ENCODE results near the gene NXF2B. TPM values are rescaled to one million over a fixed set of nuclear protein-coding genes. Genes with fewer than 3 reads are reported as not detected.
A peak's percentile ranks its signal among the peaks of the same experiment; 100 is the strongest.
"Not testable (repeated sequence)": the region's sequence is repeated elsewhere in the genome, so short reads cannot be mapped to it uniquely, and the experiment has no call there.

The NXF2B gene
- total RNA-seq = not detected

- H3K4me3 Mint-ChIP-seq; intact Hi-C loops (cut with micrococcal nuclease); H3K9me3 Mint-ChIP-seq; DNase-seq; POLR2A ChIA-PET; H3K36me3 Mint-ChIP-seq; CTCF ChIA-PET; H3K27ac Mint-ChIP-seq; H3K4me1 Mint-ChIP-seq (ENCODE audit: low read depth); H3K27me3 Mint-ChIP-seq: not testable (repeated sequence)
These were observed at the start of gene NXF2B for GRCh38 chrX:102439908-102440307. Gene NXF2B (minus strand): TSS chrX:102440008. CDS start chrX:102380036, 59,972 bp downstream.

- H3K36me3 Mint-ChIP-seq; H3K27me3 Mint-ChIP-seq; POLR2A ChIA-PET; H3K4me3 Mint-ChIP-seq; DNase-seq; intact Hi-C loops (cut with micrococcal nuclease); H3K27ac Mint-ChIP-seq; H3K4me1 Mint-ChIP-seq (ENCODE audit: low read depth); H3K9me3 Mint-ChIP-seq; CTCF ChIA-PET: not testable (repeated sequence)
These were observed 39.0 kb upstream of the NXF2B start for GRCh38 chrX:102478765-102479164.

- intact Hi-C loops (cut with micrococcal nuclease); CTCF ChIA-PET; DNase-seq; POLR2A ChIA-PET; H3K27me3 Mint-ChIP-seq; H3K4me1 Mint-ChIP-seq (ENCODE audit: low read depth); H3K4me3 Mint-ChIP-seq; H3K9me3 Mint-ChIP-seq; H3K27ac Mint-ChIP-seq; H3K36me3 Mint-ChIP-seq: not testable (repeated sequence)
These were observed 32.0 kb upstream of the NXF2B start, which contains the start of gene TCP11X2 for GRCh38 chrX:102471762-102472220. Gene TCP11X2 (minus strand): TSS chrX:102471812.

GRCh38 chrX:102470215-102470614 is 30.4 kb upstream of the NXF2B start:
- H3K4me3 Mint-ChIP-seq; H3K4me1 Mint-ChIP-seq (ENCODE audit: low read depth); H3K27ac Mint-ChIP-seq; H3K9me3 Mint-ChIP-seq; POLR2A ChIA-PET; DNase-seq; H3K27me3 Mint-ChIP-seq; intact Hi-C loops (cut with micrococcal nuclease); CTCF ChIA-PET; H3K36me3 Mint-ChIP-seq: not testable (repeated sequence)

GRCh38 chrX:102458615-102459014 is 18.8 kb upstream of the NXF2B start:
- H3K4me1 Mint-ChIP-seq (ENCODE audit: low read depth); H3K36me3 Mint-ChIP-seq; DNase-seq; POLR2A ChIA-PET; H3K27ac Mint-ChIP-seq; CTCF ChIA-PET; H3K9me3 Mint-ChIP-seq; intact Hi-C loops (cut with micrococcal nuclease); H3K27me3 Mint-ChIP-seq; H3K4me3 Mint-ChIP-seq: not testable (repeated sequence)

- intact Hi-C loops (cut with micrococcal nuclease); H3K4me1 Mint-ChIP-seq (ENCODE audit: low read depth); H3K4me3 Mint-ChIP-seq; DNase-seq; H3K27ac Mint-ChIP-seq; H3K27me3 Mint-ChIP-seq; H3K9me3 Mint-ChIP-seq; POLR2A ChIA-PET; H3K36me3 Mint-ChIP-seq; CTCF ChIA-PET: not testable (repeated sequence)
These were observed 25.3 kb downstream of the NXF2B start for GRCh38 chrX:102414493-102414892.

- H3K27me3 Mint-ChIP-seq = peaks cover 3% of the 10 kb centered on the region
- no peaks in the 10 kb centered on the region for H3K36me3 Mint-ChIP-seq
- H3K27ac Mint-ChIP-seq = no peak overlapping the region
- CTCF ChIA-PET = interaction anchor here (0.9 to 1.0 kb wide), 2 partner anchors 192 to 278 kb away, joined by 3 to 4 read pairs; no protein-coding TSS in a partner anchor
- H3K4me1 Mint-ChIP-seq (ENCODE audit: low read depth) = no peaks in the 10 kb centered on the region
- intact Hi-C loops (cut with micrococcal nuclease) = no loop called here
- POLR2A ChIA-PET = no interaction called here
- no peak overlapping the region for H3K4me3 Mint-ChIP-seq
- H3K9me3 Mint-ChIP-seq = no peaks in the 10 kb centered on the region
- peak; percentile 66 for DNase-seq
These were observed 93.9 kb downstream of the NXF2B start for GRCh38 chrX:102345916-102346315.

- H3K9me3 Mint-ChIP-seq = no peaks in the 10 kb centered on the region
- H3K4me1 Mint-ChIP-seq (ENCODE audit: low read depth) = no peaks in the 10 kb centered on the region
- intact Hi-C loops (cut with micrococcal nuclease) = no loop called here
- H3K36me3 Mint-ChIP-seq = no peaks in the 10 kb centered on the region
- no peak overlapping the region for H3K27ac Mint-ChIP-seq
- no peak for DNase-seq
- H3K27me3 Mint-ChIP-seq = no peaks in the 10 kb centered on the region
- H3K4me3 Mint-ChIP-seq = no peak overlapping the region
- POLR2A ChIA-PET = no interaction called here
- CTCF ChIA-PET = interaction anchor here (1.2 kb wide), 1 partner anchor 213 kb away, joined by 4 read pairs; no protein-coding TSS in a partner anchor
These were observed 97.9 kb downstream of the NXF2B start for GRCh38 chrX:102341867-102342266.

- ChIA-PET POLR2A (no interaction called here), CTCF (no interaction called here)
- H3K9me3 Mint-ChIP-seq = no peaks in the 10 kb centered on the region
- H3K4me3 Mint-ChIP-seq = no peak overlapping the region
- no peaks in the 10 kb centered on the region for H3K4me1 Mint-ChIP-seq (ENCODE audit: low read depth)
- intact Hi-C loops (cut with micrococcal nuclease) = no loop called here
- no peaks in the 10 kb centered on the region for H3K27me3 Mint-ChIP-seq
- peak; percentile 17 for DNase-seq
- H3K27ac Mint-ChIP-seq = no peak overlapping the region
- no peaks in the 10 kb centered on the region for H3K36me3 Mint-ChIP-seq
These were observed 100.2 kb downstream of the NXF2B start for GRCh38 chrX:102339312-102340298.

- no peaks in the 10 kb centered on the region for H3K9me3 Mint-ChIP-seq
- no peaks in the 10 kb centered on the region for H3K27me3 Mint-ChIP-seq
- intact Hi-C loops (cut with micrococcal nuclease) = no loop called here
- H3K36me3 Mint-ChIP-seq = no peaks in the 10 kb centered on the region
- H3K4me1 Mint-ChIP-seq (ENCODE audit: low read depth) = no peaks in the 10 kb centered on the region
- H3K4me3 Mint-ChIP-seq = no peak overlapping the region
- no peak overlapping the region for H3K27ac Mint-ChIP-seq
- ChIA-PET CTCF (no interaction called here), POLR2A (no interaction called here)
- no peak for DNase-seq
These were observed 101.6 kb downstream of the NXF2B start for GRCh38 chrX:102338162-102338561.

Other genes with a start within 250 kb of the NXF2B start
- not detected for gene TCP11X1, start 224.7 kb downstream of the NXF2B start, total RNA-seq
- gene NXF2, start 192.8 kb downstream of the NXF2B start, total RNA-seq = not detected
- not detected for gene TCP11X2, start 31.8 kb upstream of the NXF2B start, total RNA-seq
- under 1 TPM; 0.45 to 0.70 TPM for gene TMSB15A, start 76.7 kb upstream of the NXF2B start, total RNA-seq
- 10 to 100 TPM in 1 of 2 experiments, 1 to 10 TPM in 1; 7.5 to 10.0 TPM for gene ARMCX5, start 159.5 kb upstream of the NXF2B start, total RNA-seq
- gene GPRASP1, start 211.5 kb upstream of the NXF2B start, total RNA-seq = 1 to 10 TPM; 4.0 to 4.1 TPM

Measured in activated CD4-positive, alpha-beta memory T cell treated with anti-CD3 and anti-CD28 coated beads for 36 hours (primary cell).